Naive thymus-derived CD4-positive, alpha-beta T cell (primary cell): Measurements from ENCODE around the gene GARNL3. TPM values are rescaled to one million over a fixed set of nuclear protein-coding genes. Genes with fewer than 3 reads are reported as not detected.
A peak's percentile ranks its signal among the peaks of the same experiment; 100 is the strongest.

Source experiments
- ATAC-seq: fragments of 150-1000 bp; cut with Tn5 transposase; 2 replicates; pipeline ENCODE4 v1.10.0; 2021; ENCODE audit warnings: mild to moderate bottlenecking, moderate library complexity
- CTCF ChIA-PET: fragments of 350-600 bp; sonication (Branson Sonifier 250); formaldehyde crosslinking; loops from one replicate; lab custom pipeline; 2021; ENCODE audit warnings: antibody characterized with exemption; lab: Charles Lee
- POLR2A ChIA-PET: fragments of 350-600 bp; sonication (Branson Sonifier 250); formaldehyde crosslinking; loops from one replicate; lab custom pipeline; 2021; ENCODE audit warnings: antibody characterized with exemption, inconsistent platforms; lab: Charles Lee
- DNase-seq, 9 donors: peaks; one replicate each; pipeline versions ENCODE4 v3.0.0 to v3.0.0-alpha.2; 2020 to 2022; ENCODE audit warnings: mixed read lengths in 1 of 9
- H3K27ac ChIP-seq: one replicate; pipeline ENCODE4 v1.7.0; 2013; ENCODE audit warnings: mild to moderate bottlenecking, low read depth, low read length, moderate library complexity
- H3K27me3 ChIP-seq, 2 donors: one replicate each; pipeline ENCODE4 v1.7.0; 2013; ENCODE audit warnings: low read length in 2 of 2, mild to moderate bottlenecking in 2 of 2, moderate library complexity in 2 of 2; ENCODE audit not compliant: control insufficient read depth in 2 of 2, insufficient read depth in 2 of 2
- H3K36me3 ChIP-seq, 3 experiments: 1 replicate in 2 of 3; 2 replicates in 1 of 3; pipeline ENCODE4 v1.7.0; 2013; ENCODE audit warnings: low read length in 3 of 3, mild to moderate bottlenecking in 3 of 3, moderate library complexity in 1 of 3; ENCODE audit not compliant: insufficient read depth in 3 of 3, control insufficient read depth in 2 of 3
- H3K4me1 ChIP-seq, 2 donors: one replicate each; pipeline ENCODE4 v1.7.0; 2013; ENCODE audit warnings: low read length in 2 of 2, mild to moderate bottlenecking in 2 of 2, moderate library complexity in 1 of 2; ENCODE audit not compliant: control insufficient read depth in 2 of 2, insufficient read depth in 2 of 2
- H3K4me3 ChIP-seq: 2 replicates; pipeline ENCODE4 v1.7.0; 2013; ENCODE audit warnings: mild to moderate bottlenecking, low read length
- H3K9me3 ChIP-seq, 3 experiments: 1 replicate in 2 of 3; 2 replicates in 1 of 3; pipeline ENCODE4 v1.7.0; 2013; ENCODE audit warnings: low read length in 3 of 3; ENCODE audit not compliant: control insufficient read depth in 2 of 3
- H3K27ac Mint-ChIP-seq, 9 donors: one replicate each; pipeline ENCODE4 v1.8.0; 2020 to 2022; ENCODE audit warnings: mixed read lengths in 9 of 9, mild to moderate bottlenecking in 8 of 9, moderate library complexity in 5 of 9, inconsistent platforms in 2 of 9
- H3K27me3 Mint-ChIP-seq, 5 donors: one replicate each; pipeline ENCODE4 v1.8.0; 2021 to 2022; ENCODE audit warnings: mixed read lengths in 5 of 5, mild to moderate bottlenecking in 1 of 5
- H3K36me3 Mint-ChIP-seq, 5 donors: one replicate each; pipeline ENCODE4 v1.8.0; 2020 to 2022; ENCODE audit warnings: mixed read lengths in 5 of 5, mild to moderate bottlenecking in 3 of 5, inconsistent platforms in 1 of 5
- H3K4me1 Mint-ChIP-seq, 7 donors: one replicate each; pipeline ENCODE4 v1.8.0; 2020 to 2022; ENCODE audit warnings: mixed read lengths in 7 of 7, mild to moderate bottlenecking in 3 of 7, inconsistent platforms in 1 of 7
- H3K4me3 Mint-ChIP-seq, 10 donors: one replicate each; pipeline ENCODE4 v1.8.0; 2020 to 2022; ENCODE audit warnings: mild to moderate bottlenecking in 10 of 10, mixed read lengths in 10 of 10, moderate library complexity in 6 of 10, inconsistent platforms in 2 of 10
- H3K9me3 Mint-ChIP-seq, 11 donors: one replicate each; pipeline ENCODE4 v1.8.0; 2020 to 2022; ENCODE audit warnings: mixed read lengths in 11 of 11, mild to moderate bottlenecking in 4 of 11, inconsistent platforms in 1 of 11, moderate library complexity in 1 of 11
- intact Hi-C, 2 donors: fragments of 100-400 bp; cut with micrococcal nuclease; formaldehyde crosslinking; loops; one replicate each; pipeline ENCODE4 v1.15.1; 2023
- polyA plus RNA-seq, 2 donors: library from polyadenylated mRNA; unstranded; fragments of 300-500 nt; fragmentation: Illumina TruSeq; gene quantifications; one replicate each; pipeline ENCODE4 v1.2.3, GENCODE V29; 2021
- total RNA-seq, 6 experiments: library from RNA in 5 of 6; stranded (reverse) in 5 of 6; gene quantifications; 1 replicate in 5 of 6; 2 replicates in 1 of 6; pipeline ENCODE4 v1.2.3 and lab custom pipeline; 2021 to 2026

GARNL3 gene
- total and polyA plus RNA-seq, 7 experiments from 2014 or later: 0.85 to 4.1 (median 2.6) TPM; not detected in 1

- Mint-ChIP-seq H3K4me1 (peaks cover 24 to 49% (median 41%) of the 10 kb centered on the region in 7 donors), H3K27ac (peak overlapping the region; percentile 8 to 94 (median 82)), H3K9me3 (peaks cover 0 to 5% (median 0%) of the 10 kb centered on the region in 11 donors), H3K4me3 (peak overlapping the region; percentile 74 to 93 (median 85)), H3K27me3 (peaks cover 0 to 58% (median 12%) of the 10 kb centered on the region in 5 donors), H3K36me3 (no peaks in the 10 kb centered on the region)
- Histone ChIP-seq H3K4me1 (peaks cover 10 to 31% of the 10 kb centered on the region in 2 donors), H3K27me3 (no peaks in the 10 kb centered on the region), H3K36me3 (no peaks in the 10 kb centered on the region), H3K27ac (no peak overlapping the region), H3K4me3 (peak overlapping the region; percentile 51), H3K9me3 (no peaks in the 10 kb centered on the region)
- ATAC-seq (peak; percentile 82), DNase-seq (peak; percentile 81 to 90 (median 85))
- ChIA-PET POLR2A (interaction anchor here (1.0 to 1.6 kb wide), 3 partner anchors 10 to 227 kb away, joined by 4 to 12 read pairs (median 4); partner anchors contain the start of genes LRSAM1, RPL12 and ZNF79), CTCF (interaction anchor here (0.6 to 1.9 kb wide), 3 partner anchors 9 to 698 kb away, joined by 3 to 8 read pairs (median 3); no protein-coding TSS in a partner anchor)
- intact Hi-C loops: loop anchor here (1.0 to 10.0 kb wide), 10 partner anchors 21 to 1230 kb away; partner anchors contain the start of genes LRSAM1 (in 2 of the 2), RPL12 (in 2 of the 2), ZNF79 (in 2 of the 2) and ODF2 (in 1 of the 2)
Observed at GRCh38 chr9:127224178-127224882, 40.2 kb upstream of the GARNL3 start.

DNA sequence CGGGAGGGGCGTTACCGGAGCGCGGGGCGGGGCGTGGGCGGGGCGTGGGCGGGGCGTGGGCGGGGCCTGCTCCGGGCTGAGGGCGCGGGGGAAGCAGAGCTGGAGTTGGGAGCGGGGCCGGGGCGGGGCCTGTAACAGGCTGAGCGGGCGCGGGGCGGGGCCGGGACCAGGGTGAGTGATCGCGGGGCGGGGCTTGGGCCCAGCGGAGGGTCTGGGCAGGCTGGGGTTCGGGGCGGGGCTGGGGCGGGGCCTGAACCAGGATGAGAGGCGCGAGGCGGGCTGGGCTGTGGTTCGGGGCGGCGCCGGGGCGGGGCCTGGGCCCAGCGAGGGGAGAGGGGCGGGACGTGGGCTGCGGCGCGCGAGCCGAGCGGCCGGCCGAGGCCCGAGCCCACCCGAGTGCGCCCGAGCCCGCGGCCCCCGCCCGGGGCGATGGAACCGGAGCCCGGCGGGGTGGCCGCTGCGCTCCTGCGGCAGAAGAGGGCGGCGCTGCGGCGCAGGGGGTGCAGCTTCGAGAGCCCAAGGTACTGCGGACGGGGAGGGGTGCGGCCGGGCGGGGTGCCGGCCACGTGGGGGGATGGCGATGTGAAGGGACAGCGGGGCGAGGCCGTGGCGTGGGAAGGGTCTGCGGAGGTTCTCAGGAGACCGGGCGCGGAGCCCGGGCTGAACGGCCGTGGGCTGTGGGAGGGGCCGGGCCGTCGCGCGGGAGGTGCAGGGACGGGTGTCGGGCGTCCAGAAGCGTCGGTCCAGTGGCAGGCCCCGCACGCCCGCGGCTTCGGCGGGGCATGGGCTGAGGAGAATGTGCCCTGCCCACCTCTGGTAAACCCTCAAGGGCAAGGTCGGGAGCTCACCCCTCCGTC lies 39.5 kb upstream of the GARNL3 start:
- Mint-ChIP-seq H3K4me1 (peaks cover 24 to 49% (median 41%) of the 10 kb centered on the region in 7 donors), H3K27ac (peak overlapping the region in 6 of 9 donors; percentile 79 to 94 (median 82)), H3K27me3 (peaks cover 0 to 65% (median 15%) of the 10 kb centered on the region in 5 donors), H3K4me3 (peak overlapping the region; percentile 39 to 93 (median 86)), H3K9me3 (peaks cover 0 to 5% (median 0%) of the 10 kb centered on the region in 11 donors), H3K36me3 (no peaks in the 10 kb centered on the region)
- ChIA-PET CTCF (interaction anchor here (0.6 to 1.9 kb wide), 4 partner anchors 8 to 697 kb away, joined by 3 to 8 read pairs (median 3); no protein-coding TSS in a partner anchor), POLR2A (interaction anchor here (1.0 to 2.2 kb wide), 4 partner anchors 10 to 226 kb away, joined by 4 to 12 read pairs (median 6); partner anchors contain the start of genes LRSAM1, RPL12 and ZNF79)
- Histone ChIP-seq H3K27me3 (no peaks in the 10 kb centered on the region), H3K4me3 (peak overlapping the region; percentile 59), H3K9me3 (no peaks in the 10 kb centered on the region), H3K36me3 (no peaks in the 10 kb centered on the region), H3K27ac (no peak overlapping the region), H3K4me1 (peaks cover 10 to 31% of the 10 kb centered on the region in 2 donors)
- peak; percentile 78 to 95 (median 86) for DNase-seq
- ATAC-seq: peak; percentile 90
- intact Hi-C loops: loop anchor here (1.0 to 10.0 kb wide), 11 partner anchors 20 to 1230 kb away; partner anchors contain the start of genes LRSAM1 (in 2 of the 2), RPL12 (in 2 of the 2), ZNF79 (in 2 of the 2) and ODF2 (in 1 of the 2)

DNA sequence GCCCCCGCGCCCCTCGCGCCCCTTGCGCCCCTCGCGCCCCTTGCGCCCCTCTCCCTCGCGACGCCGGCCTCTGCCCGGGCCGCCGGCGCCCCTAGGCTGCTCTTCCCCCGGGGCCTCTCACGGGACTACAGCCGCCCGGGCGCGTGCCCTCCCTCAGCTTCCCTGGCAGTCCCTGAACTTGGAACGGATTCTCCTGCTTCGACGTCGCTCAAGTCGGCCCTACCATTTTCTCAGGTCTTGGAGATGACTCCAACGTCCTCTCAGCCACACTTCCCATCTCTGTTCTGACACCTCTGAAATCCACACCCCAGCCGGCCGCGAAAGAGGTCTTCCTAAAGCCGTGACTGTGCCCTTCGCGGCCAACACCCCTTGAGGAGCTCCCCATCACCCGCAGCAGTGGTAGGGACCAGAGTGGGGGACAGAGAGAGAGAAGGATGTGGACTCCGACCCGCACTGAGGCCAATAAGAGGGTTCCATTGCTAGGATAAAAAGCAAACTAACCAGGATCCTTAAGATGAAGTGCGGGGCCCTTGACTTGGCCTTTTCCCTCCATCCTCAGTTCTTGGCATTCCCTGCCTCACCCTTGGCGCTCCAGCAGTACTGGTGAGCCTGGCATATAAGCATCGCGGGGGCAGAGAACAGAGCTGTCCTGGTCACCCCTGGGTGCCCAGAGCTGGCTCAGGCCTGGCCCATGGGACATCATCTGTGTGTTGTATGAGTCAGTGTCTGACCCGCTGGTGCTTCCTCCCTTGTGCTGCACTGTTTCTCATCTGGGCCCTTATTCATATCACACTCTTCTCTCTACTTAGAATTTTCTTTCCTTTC lies 38.6 kb upstream of the GARNL3 start:
- Histone ChIP-seq H3K36me3 (no peaks in the 10 kb centered on the region), H3K4me1 (peaks cover 10 to 31% of the 10 kb centered on the region in 2 donors), H3K27ac (no peak overlapping the region), H3K4me3 (no peak overlapping the region), H3K27me3 (no peaks in the 10 kb centered on the region), H3K9me3 (no peaks in the 10 kb centered on the region)
- H3K27ac Mint-ChIP-seq: peak overlapping the region in 7 of 9 donors; percentile 65 to 91 (median 79)
- H3K9me3 Mint-ChIP-seq: peaks cover 0 to 5% (median 0%) of the 10 kb centered on the region in 11 donors
- H3K36me3 Mint-ChIP-seq: no peaks in the 10 kb centered on the region
- H3K27me3 Mint-ChIP-seq: peaks cover 0 to 68% (median 15%) of the 10 kb centered on the region in 5 donors
- intact Hi-C loops: loop anchor here (1.0 to 10.0 kb wide), 8 partner anchors 19 to 1229 kb away; partner anchors contain the start of genes LRSAM1 (in 2 of the 2), RPL12 (in 2 of the 2), ODF2 (in 1 of the 2) and SLC2A8 (in 1 of the 2)
- peak overlapping the region; percentile 72 to 90 (median 87) for H3K4me3 Mint-ChIP-seq
- DNase-seq: no peak
- POLR2A ChIA-PET: interaction anchor here (0.8 to 2.2 kb wide), 2 partner anchors 9 to 29 kb away, joined by 3 to 8 read pairs; no protein-coding TSS in a partner anchor
- H3K4me1 Mint-ChIP-seq: peaks cover 24 to 47% (median 39%) of the 10 kb centered on the region in 7 donors
- CTCF ChIA-PET: interaction anchor here (1.2 kb wide), 2 partner anchors 12 to 19 kb away, joined by 3 to 5 read pairs; no protein-coding TSS in a partner anchor
- ATAC-seq: no peak

GRCh38 chr9:127229691-127230417 lies 34.7 kb upstream of the GARNL3 start:
- Histone ChIP-seq H3K9me3 (no peaks in the 10 kb centered on the region), H3K36me3 (no peaks in the 10 kb centered on the region), H3K4me1 (peaks cover 7 to 8% of the 10 kb centered on the region in 2 donors), H3K27ac (no peak overlapping the region), H3K27me3 (no peaks in the 10 kb centered on the region), H3K4me3 (no peak overlapping the region)
- no peak overlapping the region for H3K27ac Mint-ChIP-seq
- no peaks in the 10 kb centered on the region for H3K9me3 Mint-ChIP-seq
- POLR2A ChIA-PET: no interaction called here
- CTCF ChIA-PET: no interaction called here
- peaks cover 9 to 12% (median 10%) of the 10 kb centered on the region in 7 donors for H3K4me1 Mint-ChIP-seq
- DNase-seq: no peak
- H3K36me3 Mint-ChIP-seq: no peaks in the 10 kb centered on the region
- H3K4me3 Mint-ChIP-seq: no peak overlapping the region
- intact Hi-C loops: loop anchor here in 1 of 2 donors (10.0 kb wide), 2 partner anchors 505 to 1225 kb away; partner anchors contain the start of gene ODF2
- H3K27me3 Mint-ChIP-seq: peaks cover 0 to 67% (median 24%) of the 10 kb centered on the region in 5 donors
- ATAC-seq: no peak

GRCh38 chr9:127231666-127232065 lies 32.9 kb upstream of the GARNL3 start:
- no peaks in the 10 kb centered on the region for H3K9me3 Mint-ChIP-seq
- H3K9me3 ChIP-seq: no peaks in the 10 kb centered on the region
- ATAC-seq (no peak), DNase-seq (no peak)
- H3K4me1 Mint-ChIP-seq: peaks cover 0 to 2% (median 1%) of the 10 kb centered on the region in 7 donors
- intact Hi-C loops: no loop called here
- ChIA-PET POLR2A (no interaction called here), CTCF (no interaction called here)
- H3K27ac Mint-ChIP-seq: no peak overlapping the region
- H3K27me3 ChIP-seq: no peaks in the 10 kb centered on the region
- no peak overlapping the region for H3K4me3 Mint-ChIP-seq
- peaks cover 0 to 8% (median 0%) of the 10 kb centered on the region in 5 donors for H3K36me3 Mint-ChIP-seq
- H3K27ac ChIP-seq: no peak overlapping the region
- no peaks in the 10 kb centered on the region for H3K4me1 ChIP-seq
- peaks cover 9 to 66% (median 38%) of the 10 kb centered on the region in 5 donors for H3K27me3 Mint-ChIP-seq
- no peaks in the 10 kb centered on the region for H3K36me3 ChIP-seq
- no peak overlapping the region for H3K4me3 ChIP-seq
